Fibroblast of mammary gland (primary cell): Measurements from ENCODE around the gene CEBPG.

Experiments used
- DNase-seq: peaks from one replicate; pipeline ENCODE4 v3.0.0-alpha.2; 2010; ENCODE audit warnings: low read depth
- H3K4me3 ChIP-seq: 2 replicates; pipeline ENCODE4 v1.5.1; 2011; ENCODE audit warnings: low read depth, mild to moderate bottlenecking, low read length, moderate library complexity; ENCODE audit not compliant: control insufficient read depth
- TF ChIP-seq, protein P1 (sequence below): conservative IDR thresholded peaks from 2 replicates; pipeline ENCODE4 v1.5.1; 2011; ENCODE audit warnings: low read depth, low read length, inconsistent platforms; ENCODE audit not compliant: control insufficient read depth, insufficient read depth

The CEBPG gene

DNA sequence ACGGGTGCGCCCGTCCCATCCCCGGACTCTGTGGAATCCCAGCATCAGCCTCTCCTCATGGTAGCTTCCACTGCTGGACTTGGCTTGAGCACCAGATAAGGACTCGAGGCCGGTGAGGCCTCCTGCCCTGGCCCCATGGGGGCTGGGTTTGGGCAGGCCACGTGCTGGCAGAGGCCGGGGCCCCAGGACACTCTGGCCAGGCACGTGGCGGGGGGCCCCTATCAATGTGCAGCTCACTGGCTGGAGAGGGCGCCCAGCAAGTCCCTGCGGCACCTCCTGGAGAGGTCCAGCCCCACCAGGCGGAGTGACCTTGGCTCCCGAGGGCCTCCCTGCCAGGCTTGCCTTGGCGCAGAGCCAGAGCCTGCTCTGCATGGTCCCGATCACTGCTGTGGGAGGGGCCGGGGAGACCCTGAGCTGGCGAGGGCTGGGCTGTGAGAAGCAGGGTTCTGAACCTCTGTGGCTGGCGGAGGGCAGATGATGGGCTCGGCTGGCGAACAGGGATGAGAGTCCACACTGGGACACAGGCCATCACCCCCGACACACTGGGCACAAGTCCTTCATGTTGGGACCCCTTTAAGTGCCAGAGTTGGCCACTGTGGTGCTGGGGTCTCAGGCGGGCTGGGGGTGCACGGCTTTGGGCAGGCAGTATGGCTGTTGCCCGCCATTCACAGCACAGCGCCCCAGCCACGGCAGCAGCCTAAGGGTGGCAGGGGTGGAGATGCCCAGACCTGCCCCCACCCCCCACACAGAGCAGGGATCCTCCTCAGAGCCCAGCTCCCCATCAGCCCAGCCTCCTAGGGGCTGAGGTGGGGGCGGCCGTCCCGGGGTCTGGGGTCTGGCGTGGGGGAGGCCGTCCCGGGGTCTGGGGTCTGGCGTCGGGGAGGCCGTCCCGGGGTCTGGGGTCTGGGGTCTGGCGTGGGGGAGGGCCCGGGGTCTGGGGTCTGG, 19.1 kb downstream of the CEBPG start:
- DNase-seq, result no peak
- TF ChIP-seq, protein P1, sequence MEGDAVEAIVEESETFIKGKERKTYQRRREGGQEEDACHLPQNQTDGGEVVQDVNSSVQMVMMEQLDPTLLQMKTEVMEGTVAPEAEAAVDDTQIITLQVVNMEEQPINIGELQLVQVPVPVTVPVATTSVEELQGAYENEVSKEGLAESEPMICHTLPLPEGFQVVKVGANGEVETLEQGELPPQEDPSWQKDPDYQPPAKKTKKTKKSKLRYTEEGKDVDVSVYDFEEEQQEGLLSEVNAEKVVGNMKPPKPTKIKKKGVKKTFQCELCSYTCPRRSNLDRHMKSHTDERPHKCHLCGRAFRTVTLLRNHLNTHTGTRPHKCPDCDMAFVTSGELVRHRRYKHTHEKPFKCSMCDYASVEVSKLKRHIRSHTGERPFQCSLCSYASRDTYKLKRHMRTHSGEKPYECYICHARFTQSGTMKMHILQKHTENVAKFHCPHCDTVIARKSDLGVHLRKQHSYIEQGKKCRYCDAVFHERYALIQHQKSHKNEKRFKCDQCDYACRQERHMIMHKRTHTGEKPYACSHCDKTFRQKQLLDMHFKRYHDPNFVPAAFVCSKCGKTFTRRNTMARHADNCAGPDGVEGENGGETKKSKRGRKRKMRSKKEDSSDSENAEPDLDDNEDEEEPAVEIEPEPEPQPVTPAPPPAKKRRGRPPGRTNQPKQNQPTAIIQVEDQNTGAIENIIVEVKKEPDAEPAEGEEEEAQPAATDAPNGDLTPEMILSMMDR, result no peak
- H3K4me3 ChIP-seq, result no peak overlapping the region

DNA sequence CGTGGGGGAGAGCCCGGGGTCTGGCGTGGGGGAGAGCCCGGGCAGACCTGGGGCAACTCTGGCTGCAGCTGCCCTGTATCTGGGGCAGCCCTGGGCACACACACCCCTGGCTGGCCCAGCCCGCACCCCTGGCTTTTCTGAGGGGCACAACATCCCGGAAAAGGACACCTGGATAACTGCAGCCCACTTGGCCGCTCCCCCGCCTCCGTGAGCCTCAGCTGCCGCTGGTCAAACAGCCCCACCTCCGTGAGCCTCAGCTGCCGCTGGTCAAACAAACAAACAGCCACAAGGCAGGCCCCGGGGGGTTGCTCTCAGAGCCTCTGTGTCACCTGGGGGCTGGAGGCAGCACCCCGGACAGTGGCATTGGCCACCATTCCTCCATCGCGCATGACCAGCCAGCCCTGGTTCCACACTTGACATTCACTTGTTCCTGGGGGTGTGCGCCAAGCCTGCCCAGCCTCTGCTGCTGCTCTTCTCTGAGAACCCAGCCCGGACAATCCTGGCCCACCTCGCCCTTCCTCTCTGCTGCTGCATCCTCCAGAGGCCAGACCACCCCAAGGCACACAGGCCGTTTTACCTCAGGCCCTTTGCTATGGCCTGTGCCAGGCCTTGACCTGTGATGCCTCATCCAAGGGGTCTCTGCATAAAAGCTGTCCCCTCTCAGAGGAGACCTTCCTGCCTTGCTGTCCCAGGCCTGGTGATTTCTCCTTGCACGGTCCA, 19.9 kb downstream of the CEBPG start:
- no peak for DNase-seq
- no peak overlapping the region for H3K4me3 ChIP-seq
- TF ChIP-seq, protein P1, result no peak

DNA sequence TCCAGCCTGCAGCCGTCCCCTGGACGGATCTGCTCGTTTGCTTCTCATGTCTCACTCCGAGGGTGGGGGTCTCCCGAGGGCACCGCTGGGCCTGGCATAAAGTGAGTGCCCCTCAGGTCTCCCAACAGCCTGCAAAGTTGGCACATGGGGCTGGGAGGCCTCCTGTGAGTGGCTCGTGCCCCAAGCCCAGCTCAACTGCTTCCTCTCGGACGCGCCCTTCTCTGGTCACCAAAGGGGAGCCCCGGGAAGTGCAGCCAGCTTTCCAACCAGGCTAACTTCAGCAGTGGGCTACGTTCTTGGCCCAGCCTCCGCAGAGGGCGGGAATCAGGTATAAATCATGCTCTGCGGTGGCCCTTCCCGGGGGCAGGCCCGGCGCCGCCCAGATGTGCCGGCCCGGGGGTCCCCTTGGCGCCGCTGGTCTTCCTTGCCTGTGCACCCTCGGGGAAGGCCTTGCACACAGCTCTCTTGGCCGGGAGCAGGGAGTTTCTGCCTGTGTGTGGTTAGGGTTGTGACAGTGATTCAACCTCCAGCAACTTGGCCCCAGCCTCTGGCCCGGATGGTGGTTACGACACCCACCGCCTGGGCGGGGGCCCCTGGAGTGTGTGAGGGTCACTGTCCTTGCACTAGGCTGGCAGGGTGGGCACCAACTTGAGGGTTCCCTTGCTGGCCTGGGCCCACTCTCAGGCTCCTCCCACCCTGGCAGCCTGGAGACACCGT, 20.7 kb downstream of the CEBPG start:
- TF ChIP-seq, protein P1, result no peak
- DNase-seq, result peak; percentile 86
- H3K4me3 ChIP-seq, result no peak overlapping the region

DNA sequence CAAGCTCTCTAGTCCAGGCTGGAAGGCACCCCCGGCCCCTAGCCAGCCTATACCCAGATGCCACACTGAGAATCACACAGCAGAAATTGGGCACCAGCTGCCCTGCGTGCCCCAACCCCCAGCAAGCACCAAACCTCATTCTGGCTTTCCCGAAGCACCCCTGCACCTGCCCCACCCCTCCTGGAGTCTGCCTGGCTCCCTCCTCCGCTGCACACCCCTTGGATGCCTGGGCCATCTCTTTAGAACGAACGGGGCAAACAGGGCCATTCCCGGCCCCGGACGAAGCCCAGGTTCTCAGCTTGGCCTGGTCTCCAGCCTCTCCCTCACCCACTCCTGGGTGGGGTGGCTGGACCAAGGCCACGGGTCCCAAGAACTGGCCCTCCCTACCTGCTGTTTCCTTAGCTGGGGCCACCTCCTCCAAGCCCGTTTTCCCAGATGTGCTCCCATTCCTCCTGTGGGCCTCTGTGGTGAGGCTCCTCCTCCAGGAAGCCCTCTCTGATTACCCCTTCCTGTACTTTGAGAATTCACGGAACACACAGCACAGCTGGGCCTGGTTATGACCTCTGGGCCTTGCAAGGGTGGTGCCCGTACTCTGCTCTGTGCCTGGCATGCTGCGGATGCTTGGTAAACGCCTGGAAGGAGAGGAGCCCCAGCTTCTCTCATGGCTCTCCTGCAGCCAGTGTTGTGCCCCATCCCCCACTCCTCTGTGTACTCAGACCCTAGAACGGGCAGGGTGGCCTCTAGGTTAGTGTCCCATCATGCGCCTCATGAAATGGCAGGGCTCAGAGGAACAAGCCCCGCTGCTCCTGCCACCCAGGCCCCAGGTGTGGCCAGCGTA, 21.4 kb downstream of the CEBPG start:
- no peak for DNase-seq
- no peak overlapping the region for H3K4me3 ChIP-seq
- TF ChIP-seq, protein P1, result no peak

DNA sequence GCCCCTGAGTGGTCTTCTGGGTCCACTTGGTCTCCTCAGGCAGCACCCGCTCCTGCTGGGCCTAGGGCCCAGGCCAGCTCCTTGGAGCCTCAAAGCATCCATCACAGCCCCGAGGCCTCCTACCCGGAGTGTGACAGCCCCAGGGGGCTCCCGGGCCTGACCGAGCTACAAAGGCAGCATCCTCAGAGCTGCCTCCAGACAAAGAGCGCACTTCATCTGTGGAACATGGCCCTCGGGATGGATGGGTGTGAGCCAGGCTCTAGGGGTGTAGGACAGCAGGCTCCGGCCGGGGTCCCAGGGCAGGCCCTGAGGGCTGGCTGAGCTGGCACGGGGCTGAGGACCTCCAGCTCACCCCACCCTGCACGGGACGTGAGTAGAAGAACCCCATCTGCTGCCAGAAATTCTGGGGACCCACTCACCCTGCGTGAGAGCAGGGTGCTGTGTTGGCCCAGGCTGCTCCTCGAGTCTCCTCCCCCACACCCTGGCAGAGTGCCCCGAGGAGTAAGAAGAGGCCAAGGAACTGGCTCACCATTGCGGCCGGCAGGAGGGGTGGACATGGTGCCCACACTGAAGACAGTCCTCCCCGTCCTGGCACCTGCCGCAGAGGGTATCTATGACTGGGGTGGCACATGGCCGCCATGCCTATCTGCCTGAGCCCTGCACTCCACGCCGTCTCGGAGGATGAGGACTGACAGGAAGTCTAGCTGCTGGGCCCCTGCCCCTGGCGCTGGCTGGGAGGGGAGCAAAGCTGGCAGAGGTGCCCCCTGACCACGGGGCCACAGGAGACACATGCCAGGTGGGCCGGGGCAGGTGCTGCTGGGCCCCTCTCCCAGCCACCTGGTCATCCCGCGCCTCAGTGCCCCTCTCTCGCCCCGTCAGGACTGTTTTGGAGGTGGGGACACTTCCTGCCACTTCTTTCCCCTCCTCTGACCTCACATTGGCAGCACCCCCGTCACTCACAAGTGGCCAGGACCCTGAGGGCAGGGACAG, 22.3 kb downstream of the CEBPG start:
- DNase-seq, result peak; percentile 49
- TF ChIP-seq, protein P1, result no peak
- no peak overlapping the region for H3K4me3 ChIP-seq
